ENCODE results near the gene ZCCHC4.

DNA sequence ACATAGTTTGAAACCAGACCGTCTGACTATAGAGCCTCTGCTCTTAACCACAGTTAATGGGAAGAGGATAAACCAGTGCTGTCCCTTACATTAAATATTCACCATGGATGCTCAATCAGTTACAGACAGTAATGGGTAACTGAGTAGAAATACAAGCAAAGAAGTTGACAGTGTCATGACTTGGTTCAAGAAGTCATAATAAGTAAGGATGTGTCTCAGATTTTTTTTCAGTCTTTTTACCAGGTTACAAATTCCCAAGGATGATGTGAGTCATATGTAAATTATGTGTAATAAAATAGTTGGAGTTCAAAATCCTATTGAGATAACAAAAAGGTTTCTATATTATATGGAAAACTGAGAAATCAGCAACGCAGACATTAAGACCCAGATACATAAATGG, 31.1 kb downstream of the ZCCHC4 start:
- TF ChIP-seq KLF16 (tag by site-specific recombination; IDR thresholded peaks at IDR 0.05) (no peak), ZBTB26 (tag by site-specific recombination; optimal IDR thresholded peaks at IDR 0.05) (no peak), ZNF24 (tag by site-specific recombination; IDR thresholded peaks at IDR 0.05) (no peak), GLI2 (tag by site-specific recombination; IDR thresholded peaks at IDR 0.05; ENCODE audit: borderline replicate concordance, low read depth) (no peak), ZNF174 (tag by site-specific recombination; IDR thresholded peaks at IDR 0.05) (no peak)
- TF ChIP-seq, protein P1, sequence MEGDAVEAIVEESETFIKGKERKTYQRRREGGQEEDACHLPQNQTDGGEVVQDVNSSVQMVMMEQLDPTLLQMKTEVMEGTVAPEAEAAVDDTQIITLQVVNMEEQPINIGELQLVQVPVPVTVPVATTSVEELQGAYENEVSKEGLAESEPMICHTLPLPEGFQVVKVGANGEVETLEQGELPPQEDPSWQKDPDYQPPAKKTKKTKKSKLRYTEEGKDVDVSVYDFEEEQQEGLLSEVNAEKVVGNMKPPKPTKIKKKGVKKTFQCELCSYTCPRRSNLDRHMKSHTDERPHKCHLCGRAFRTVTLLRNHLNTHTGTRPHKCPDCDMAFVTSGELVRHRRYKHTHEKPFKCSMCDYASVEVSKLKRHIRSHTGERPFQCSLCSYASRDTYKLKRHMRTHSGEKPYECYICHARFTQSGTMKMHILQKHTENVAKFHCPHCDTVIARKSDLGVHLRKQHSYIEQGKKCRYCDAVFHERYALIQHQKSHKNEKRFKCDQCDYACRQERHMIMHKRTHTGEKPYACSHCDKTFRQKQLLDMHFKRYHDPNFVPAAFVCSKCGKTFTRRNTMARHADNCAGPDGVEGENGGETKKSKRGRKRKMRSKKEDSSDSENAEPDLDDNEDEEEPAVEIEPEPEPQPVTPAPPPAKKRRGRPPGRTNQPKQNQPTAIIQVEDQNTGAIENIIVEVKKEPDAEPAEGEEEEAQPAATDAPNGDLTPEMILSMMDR (tag by site-specific recombination; IDR thresholded peaks at IDR 0.05), result no peak
